OCI-LY7 (cell line): ENCODE data around the gene BLTP3B. TPM values are rescaled to one million over a fixed set of nuclear protein-coding genes. Genes with fewer than 3 reads are reported as not detected.

Source experiments
- BruUV-seq: library from RNA; stranded (reverse); fragments of 400-500 nt; replicated peaks from 2 replicates; lab custom pipeline; 2021; lab: Mats Ljungman, UMichigan
- CTCF ChIA-PET: fragments of 300-600 bp; sonication (Branson Sonifier 250); formaldehyde crosslinking; loops from one replicate; lab custom pipeline; 2022; ENCODE audit warnings: antibody characterized with exemption; ENCODE audit not compliant: unreplicated experiment; lab: Charles Lee
- POLR2A ChIA-PET: fragments of 300-600 bp; sonication (Branson Sonifier 250); formaldehyde crosslinking; loops from one replicate; lab custom pipeline; 2022; ENCODE audit warnings: antibody characterized with exemption; lab: Charles Lee
- DNase-seq: peaks from one replicate; pipeline ENCODE4 v3.0.0-alpha.2; 2015; ENCODE audit warnings: low spot score
- H2AFZ ChIP-seq: fragments of 200-600 bp; sonication (generic), shearing (Covaris generic); 2 replicates; pipeline ENCODE4 v1.6.1; 2014; ENCODE audit warnings: mild to moderate bottlenecking, antibody characterized with exemption, low read length, moderate library complexity
- H3K27ac ChIP-seq: fragments of 200-600 bp; sonication (generic); 2 replicates; pipeline ENCODE4 v1.5.1; 2014; ENCODE audit warnings: mixed run types, low read depth, mild to moderate bottlenecking, moderate library complexity, low read length, inconsistent platforms; ENCODE audit not compliant: poor library complexity, severe bottlenecking
- H3K36me3 ChIP-seq: fragments of 200-600 bp; sonication (generic); 2 replicates; pipeline ENCODE4 v1.6.1; 2014; ENCODE audit warnings: mild to moderate bottlenecking, antibody characterized with exemption, low read length, moderate library complexity, mixed read lengths; ENCODE audit not compliant: insufficient read depth
- H3K4me1 ChIP-seq: fragments of 200-600 bp; sonication (generic); 2 replicates; pipeline ENCODE4 v1.5.1; 2014; ENCODE audit warnings: mild to moderate bottlenecking, low read length; ENCODE audit not compliant: insufficient read depth, poor library complexity, severe bottlenecking
- H3K4me2 ChIP-seq: fragments of 200-600 bp; sonication (generic); 2 replicates; pipeline ENCODE4 v1.6.1; 2014; ENCODE audit warnings: mild to moderate bottlenecking, low read length
- H3K4me3 ChIP-seq: fragments of 200-600 bp; sonication (generic); 2 replicates; pipeline ENCODE4 v1.5.1; 2014; ENCODE audit warnings: mild to moderate bottlenecking, low read depth, low read length; ENCODE audit not compliant: poor library complexity, severe bottlenecking
- H3K79me2 ChIP-seq: fragments of 200-600 bp; sonication (generic); 2 replicates; pipeline ENCODE4 v1.6.1; 2016; ENCODE audit warnings: low read depth, mild to moderate bottlenecking, low read length, moderate library complexity, mixed read lengths; ENCODE audit not compliant: insufficient read depth
- H3K9me2 ChIP-seq: fragments of 200-600 bp; sonication (generic); 2 replicates; pipeline ENCODE4 v1.6.1; 2016; ENCODE audit warnings: mild to moderate bottlenecking, low read length, mixed read lengths; ENCODE audit not compliant: insufficient read depth
- H3K9me3 ChIP-seq: fragments of 200-600 bp; sonication (generic); 2 replicates; pipeline ENCODE4 v1.6.1; 2014; ENCODE audit warnings: mild to moderate bottlenecking, mixed run types, low read length, mixed read lengths
- H4K20me1 ChIP-seq: fragments of 200-600 bp; sonication (generic); 2 replicates; pipeline ENCODE4 v1.6.1; 2014; ENCODE audit warnings: mild to moderate bottlenecking, antibody characterized with exemption, low read length, moderate library complexity, mixed read lengths; ENCODE audit not compliant: insufficient read depth
- EZH2phosphoT487 ChIP-seq: fragments of 200-600 bp; sonication (generic); IDR thresholded peaks from 2 replicates; pipeline ENCODE4 v1.6.1; 2018; ENCODE audit warnings: low read depth, borderline replicate concordance, mild to moderate bottlenecking, mixed run types, antibody characterized with exemption, low read length, moderate library complexity, mixed read lengths
- intact Hi-C: fragments of 100-400 bp; cut with micrococcal nuclease; formaldehyde crosslinking; loops from one replicate; pipeline ENCODE4 v1.10.0; 2022; ENCODE audit not compliant: unreplicated experiment
- total RNA-seq, 2 experiments: library from RNA; depleted of rRNA in 1 of 2; stranded (reverse); fragments of >200 nt in 1 of 2; shearing (Covaris generic) in 1 of 2; gene quantifications; 2 replicates each; pipeline ENCODE4 v1.2.3, GENCODE V29; 2014 to 2022
- TF ChIP-seq, protein P1 (sequence below): fragments of 200-600 bp; sonication (generic); conservative IDR thresholded peaks from 2 replicates; pipeline ENCODE4 v1.5.1; 2014; ENCODE audit warnings: mild to moderate bottlenecking, antibody characterized with exemption, low read length, moderate library complexity, mixed read lengths

The BLTP3B gene
- total RNA-seq, 2 experiments from 2014 or later = 18.9 to 20.2 TPM

DNA sequence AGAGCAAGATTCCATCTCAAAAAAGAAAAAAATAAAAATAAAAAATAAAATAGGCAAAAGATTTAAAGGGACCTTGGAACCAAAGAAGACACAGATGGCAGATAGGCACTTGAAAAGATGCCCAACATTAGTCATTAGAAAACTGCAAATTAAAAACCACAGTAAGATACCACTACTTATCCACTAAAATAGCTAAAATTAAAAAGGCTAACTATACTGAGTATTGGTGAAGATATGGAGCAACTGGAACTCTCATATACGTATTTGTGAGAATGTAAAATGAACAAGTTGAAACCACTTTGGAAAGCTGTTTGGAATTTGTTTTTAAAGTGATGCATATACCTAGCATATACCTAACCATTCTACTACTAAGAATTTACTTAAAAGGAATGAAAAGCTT, 22.3 kb downstream of the BLTP3B start:
- Histone ChIP-seq H3K4me1 (no peaks in the 10 kb centered on the region), H3K36me3 (peaks cover 1% of the 10 kb centered on the region; the same call in 1 of the 2 replicates), H3K9me3 (peaks cover 16% of the 10 kb centered on the region; the same call in 1 of the 2 replicates), H3K79me2 (peaks cover 67% of the 10 kb centered on the region; the same call in 1 of the 2 replicates), H3K27ac (no peak overlapping the region), H3K9me2 (no peaks in the 10 kb centered on the region), H4K20me1 (no peaks in the 10 kb centered on the region), H2AFZ (no peak overlapping the region), H3K4me3 (no peak overlapping the region), H3K4me2 (no peak overlapping the region)
- ChIA-PET CTCF (no interaction called here), POLR2A (no interaction called here)
- no peak for DNase-seq
- intact Hi-C loops = no loop called here
- TF ChIP-seq, protein P1, sequence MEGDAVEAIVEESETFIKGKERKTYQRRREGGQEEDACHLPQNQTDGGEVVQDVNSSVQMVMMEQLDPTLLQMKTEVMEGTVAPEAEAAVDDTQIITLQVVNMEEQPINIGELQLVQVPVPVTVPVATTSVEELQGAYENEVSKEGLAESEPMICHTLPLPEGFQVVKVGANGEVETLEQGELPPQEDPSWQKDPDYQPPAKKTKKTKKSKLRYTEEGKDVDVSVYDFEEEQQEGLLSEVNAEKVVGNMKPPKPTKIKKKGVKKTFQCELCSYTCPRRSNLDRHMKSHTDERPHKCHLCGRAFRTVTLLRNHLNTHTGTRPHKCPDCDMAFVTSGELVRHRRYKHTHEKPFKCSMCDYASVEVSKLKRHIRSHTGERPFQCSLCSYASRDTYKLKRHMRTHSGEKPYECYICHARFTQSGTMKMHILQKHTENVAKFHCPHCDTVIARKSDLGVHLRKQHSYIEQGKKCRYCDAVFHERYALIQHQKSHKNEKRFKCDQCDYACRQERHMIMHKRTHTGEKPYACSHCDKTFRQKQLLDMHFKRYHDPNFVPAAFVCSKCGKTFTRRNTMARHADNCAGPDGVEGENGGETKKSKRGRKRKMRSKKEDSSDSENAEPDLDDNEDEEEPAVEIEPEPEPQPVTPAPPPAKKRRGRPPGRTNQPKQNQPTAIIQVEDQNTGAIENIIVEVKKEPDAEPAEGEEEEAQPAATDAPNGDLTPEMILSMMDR = no peak
- TF ChIP-seq EZH2phosphoT487 = no peak
- BruUV-seq = no TSS peak

DNA sequence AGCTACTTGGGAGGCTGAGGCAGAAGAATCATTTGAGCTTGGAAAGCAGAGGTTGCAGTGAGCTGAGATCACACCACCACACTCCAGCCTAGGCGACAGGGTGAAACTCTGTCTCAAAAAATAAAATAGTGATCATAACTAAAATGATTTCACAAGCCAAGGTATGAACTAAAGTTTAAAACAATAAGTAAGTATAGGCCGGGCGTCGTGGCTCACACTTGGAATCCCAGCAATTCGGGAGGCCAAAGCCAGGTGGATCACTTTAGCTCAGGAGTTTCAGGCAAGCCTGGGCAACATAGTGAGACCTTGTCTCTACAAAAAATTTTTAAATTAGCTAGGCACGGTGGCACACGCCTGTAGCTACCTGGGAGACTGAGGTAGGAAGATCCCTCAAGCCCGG, 27.4 kb downstream of the BLTP3B start:
- ChIA-PET CTCF (no interaction called here), POLR2A (interaction anchor here (0.9 kb wide), 1 partner anchor 8 kb away, joined by 3 read pairs; no protein-coding TSS in a partner anchor)
- H3K9me3 ChIP-seq = peaks cover 11% of the 10 kb centered on the region; the same call in 1 of the 2 replicates
- TF ChIP-seq, protein P1 = no peak
- no peak for TF ChIP-seq EZH2phosphoT487
- no peak for DNase-seq
- peaks cover 45% of the 10 kb centered on the region; the same call in 1 of the 2 replicates for H3K79me2 ChIP-seq
- no peak overlapping the region for H3K4me3 ChIP-seq
- H3K9me2 ChIP-seq = no peaks in the 10 kb centered on the region
- H3K27ac ChIP-seq = no peak overlapping the region
- H2AFZ ChIP-seq = no peak overlapping the region
- H3K36me3 ChIP-seq = peaks cover 8% of the 10 kb centered on the region
- H3K4me1 ChIP-seq = peaks cover 7% of the 10 kb centered on the region
- 0 out of 2 replicates have a peak, but pooled peaks cover 4% of the 10 kb centered on the region for H4K20me1 ChIP-seq
- H3K4me2 ChIP-seq = no peak overlapping the region
- no TSS peak for BruUV-seq
- intact Hi-C loops = no loop called here

DNA sequence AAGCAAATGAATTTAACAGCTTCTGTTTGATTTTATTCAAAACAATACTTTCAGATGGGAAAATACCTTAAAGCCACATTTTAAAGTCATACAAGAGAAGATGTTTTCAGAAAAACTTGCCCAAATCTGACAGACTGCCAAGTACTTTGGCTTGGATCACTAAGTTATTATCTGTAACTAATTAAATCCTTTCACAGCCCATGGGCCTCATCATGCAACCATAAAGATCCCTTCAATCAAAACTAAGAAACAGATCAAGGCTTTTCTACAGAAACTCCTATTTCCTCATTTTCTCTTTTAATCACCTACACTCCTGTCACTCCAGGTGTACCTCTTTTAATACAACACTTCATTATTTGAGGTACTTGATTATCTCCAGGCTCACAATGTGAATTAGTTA, 28.1 kb downstream of the BLTP3B start:
- H3K27ac ChIP-seq = no peak overlapping the region
- H3K9me3 ChIP-seq = peaks cover 4% of the 10 kb centered on the region; the same call in 1 of the 2 replicates
- DNase-seq = no peak
- H3K36me3 ChIP-seq = peaks cover 10% of the 10 kb centered on the region
- no peak overlapping the region for H2AFZ ChIP-seq
- TF ChIP-seq, protein P1 = no peak
- TF ChIP-seq EZH2phosphoT487 = no peak
- no peaks in the 10 kb centered on the region for H3K9me2 ChIP-seq
- ChIA-PET POLR2A (interaction anchor here (0.9 to 1.4 kb wide), 2 partner anchors 11 to 19 kb away, joined by 3 read pairs; no protein-coding TSS in a partner anchor), CTCF (no interaction called here)
- H3K4me3 ChIP-seq = no peak overlapping the region
- peaks cover 7% of the 10 kb centered on the region for H3K4me1 ChIP-seq
- no TSS peak for BruUV-seq
- 0 out of 2 replicates have a peak, but pooled peaks cover 4% of the 10 kb centered on the region for H4K20me1 ChIP-seq
- H3K4me2 ChIP-seq = no peak overlapping the region
- intact Hi-C loops = no loop called here
- peaks cover 42% of the 10 kb centered on the region; the same call in 1 of the 2 replicates for H3K79me2 ChIP-seq
